Chondrocyte (in vitro differentiated cells): ENCODE data around the gene GRB2. TPM values are rescaled to one million over a fixed set of nuclear protein-coding genes. Genes with fewer than 3 reads are reported as not detected.

Experiments
- DNase-seq: peaks from one replicate; pipeline ENCODE4 v3.0.0; 2021; ENCODE audit warnings: mixed read lengths, low spot score
- H3K27ac Mint-ChIP-seq: one replicate; pipeline ENCODE4 v1.8.0; 2021; ENCODE audit warnings: mild to moderate bottlenecking, moderate library complexity, mixed read lengths; ENCODE audit not compliant: unreplicated experiment
- H3K27me3 Mint-ChIP-seq: 2 replicates; pipeline ENCODE4 v1.8.0; 2021; ENCODE audit warnings: low read depth, mixed read lengths
- H3K36me3 Mint-ChIP-seq: 2 replicates; pipeline ENCODE4 v1.8.0; 2021; ENCODE audit warnings: low read depth, mixed read lengths
- H3K4me1 Mint-ChIP-seq: 2 replicates; pipeline ENCODE4 v1.8.0; 2021; ENCODE audit warnings: low read depth, mild to moderate bottlenecking, mixed read lengths
- H3K4me3 Mint-ChIP-seq: one replicate; pipeline ENCODE4 v1.8.0; 2021; ENCODE audit warnings: mild to moderate bottlenecking, moderate library complexity, mixed read lengths; ENCODE audit not compliant: unreplicated experiment
- H3K9me3 Mint-ChIP-seq: 2 replicates; pipeline ENCODE4 v1.8.0; 2021; ENCODE audit warnings: low read depth, mixed read lengths
- CTCF ChIP-seq: fragments of 200-600 bp; sonication (generic); IDR thresholded peaks from 2 replicates; pipeline ENCODE4 v1.5.0; 2021; ENCODE audit warnings: antibody characterized with exemption, mild to moderate bottlenecking, moderate library complexity
- total RNA-seq: library from RNA; stranded (reverse); gene quantifications from 3 replicates; pipeline ENCODE4 v1.2.1, GENCODE V29; 2021

GRB2 gene
- total RNA-seq, 1 donor from 2014 or later: 79.4 TPM

- Mint-ChIP-seq H3K27ac (no peak overlapping the region), H3K4me3 (no peak overlapping the region), H3K27me3 (no peaks in the 10 kb centered on the region), H3K4me1 (peaks cover 39% of the 10 kb centered on the region), H3K9me3 (no peaks in the 10 kb centered on the region), H3K36me3 (no peaks in the 10 kb centered on the region)
- DNase-seq: no peak
- TF ChIP-seq CTCF: no peak
These were observed 62.5 kb downstream of the GRB2 start for GRCh38 chr17:75342996-75343395.

- no peak for DNase-seq
- peaks cover 31% of the 10 kb centered on the region for H3K4me1 Mint-ChIP-seq
These were observed 63.5 kb downstream of the GRB2 start for GRCh38 chr17:75341784-75342486.

GRCh38 chr17:75340631-75341030 lies 64.8 kb downstream of the GRB2 start:
- no peak for DNase-seq

More at GRCh38 chr17:75341784-75342486, 63.5 kb downstream of the GRB2 start:
- H3K4me3 Mint-ChIP-seq: no peak overlapping the region
- no peak for TF ChIP-seq CTCF
- no peaks in the 10 kb centered on the region for H3K9me3 Mint-ChIP-seq
- no peaks in the 10 kb centered on the region for H3K27me3 Mint-ChIP-seq
- no peaks in the 10 kb centered on the region for H3K36me3 Mint-ChIP-seq
- no peak overlapping the region for H3K27ac Mint-ChIP-seq

GRCh38 chr17:75339971-75340370 lies 65.5 kb downstream of the GRB2 start:
- no peaks in the 10 kb centered on the region for H3K36me3 Mint-ChIP-seq
- peaks cover 21% of the 10 kb centered on the region for H3K4me1 Mint-ChIP-seq
- no peak overlapping the region for H3K4me3 Mint-ChIP-seq
- DNase-seq: no peak
- TF ChIP-seq CTCF: no peak
- H3K9me3 Mint-ChIP-seq: no peaks in the 10 kb centered on the region
- H3K27me3 Mint-ChIP-seq: no peaks in the 10 kb centered on the region
- no peak overlapping the region for H3K27ac Mint-ChIP-seq

More at GRCh38 chr17:75340631-75341030, 64.8 kb downstream of the GRB2 start:
- peaks cover 24% of the 10 kb centered on the region for H3K4me1 Mint-ChIP-seq
- H3K9me3 Mint-ChIP-seq: no peaks in the 10 kb centered on the region
- no peak overlapping the region for H3K27ac Mint-ChIP-seq
- no peaks in the 10 kb centered on the region for H3K36me3 Mint-ChIP-seq
- no peaks in the 10 kb centered on the region for H3K27me3 Mint-ChIP-seq
- TF ChIP-seq CTCF: no peak
- no peak overlapping the region for H3K4me3 Mint-ChIP-seq

GRCh38 chr17:75338335-75338734 lies 67.1 kb downstream of the GRB2 start:
- Mint-ChIP-seq H3K9me3 (no peaks in the 10 kb centered on the region), H3K36me3 (no peaks in the 10 kb centered on the region), H3K4me1 (peaks cover 14% of the 10 kb centered on the region), H3K27me3 (no peaks in the 10 kb centered on the region), H3K27ac (peak overlapping the region; percentile 75), H3K4me3 (no peak overlapping the region)
- DNase-seq: no peak
- TF ChIP-seq CTCF: no peak
